Measurements from ENCODE around the gene RHOF. TPM values are rescaled to one million over a fixed set of nuclear protein-coding genes. Genes with fewer than 3 reads are reported as not detected.

Gene RHOF
- total RNA-seq, 1 donor from 2014 or later: 31.9 TPM

- H3K27me3 Mint-ChIP-seq (ENCODE audit: low read depth, unreplicated experiment): no peaks in the 10 kb centered on the region
- H3K27me3 ChIP-seq (ENCODE audit: insufficient read depth, low read length): no peaks in the 10 kb centered on the region
- FAIRE-seq (no peak), DNase-seq (ENCODE audit: low read depth) (no peak)
- no peaks in the 10 kb centered on the region for H3K9me3 ChIP-seq (ENCODE audit: insufficient read depth, low read depth, low read length)
- peak overlapping the region; percentile 34 for H3K27ac Mint-ChIP-seq (ENCODE audit: unreplicated experiment)
- peaks cover 16% of the 10 kb centered on the region for H3K36me3 Mint-ChIP-seq (ENCODE audit: low read depth, unreplicated experiment)
- H3K27ac ChIP-seq (ENCODE audit: low read depth, low read length): peak overlapping the region; percentile 18
- peaks cover 90% of the 10 kb centered on the region for H3K79me2 ChIP-seq (ENCODE audit: insufficient read depth, low read length)
- peak overlapping the region; percentile 87 for H3K4me3 Mint-ChIP-seq (ENCODE audit: unreplicated experiment)
- peaks cover 30% of the 10 kb centered on the region for H3K4me1 ChIP-seq (ENCODE audit: insufficient read depth, low read length)
- H3K4me3 ChIP-seq (ENCODE audit: insufficient read depth, low read depth, low read length): peak overlapping the region; percentile 64
- H2AFZ ChIP-seq (ENCODE audit: low read depth, low read length): no peak overlapping the region
- peaks cover 35% of the 10 kb centered on the region for H3K36me3 ChIP-seq (ENCODE audit: insufficient read depth, low read length)
- H4K20me1 ChIP-seq (ENCODE audit: insufficient read depth, low read length): peaks cover 91% of the 10 kb centered on the region
- H3K9ac ChIP-seq (ENCODE audit: low read length): peak overlapping the region; percentile 70
- TF ChIP-seq EZH2 (IDR thresholded peaks at IDR 0.05; ENCODE audit: insufficient read depth, low read length): no peak
- TF ChIP-seq CTCF (IDR thresholded peaks at IDR 0.05; ENCODE audit: insufficient read depth, low read depth, low read length): peak; percentile 59
- H3K9me3 Mint-ChIP-seq (ENCODE audit: unreplicated experiment): no peaks in the 10 kb centered on the region
- H3K4me1 Mint-ChIP-seq (ENCODE audit: low read depth, unreplicated experiment): peaks cover 6% of the 10 kb centered on the region
- H3K4me2 ChIP-seq (ENCODE audit: low read length): peak overlapping the region; percentile 88
Measured at GRCh38 chr12:121811434-121812319, 18.2 kb upstream of the RHOF start.

GRCh38 chr12:121810833-121811433 is 17.4 kb upstream of the RHOF start:
- H4K20me1 ChIP-seq (ENCODE audit: insufficient read depth, low read length): peaks cover 93% of the 10 kb centered on the region
- no peaks in the 10 kb centered on the region for H3K27me3 Mint-ChIP-seq (ENCODE audit: low read depth, unreplicated experiment)

More at GRCh38 chr12:121810833-121811433, 17.4 kb upstream of the RHOF start:
- Histone ChIP-seq H3K4me2 (ENCODE audit: low read length) (peak overlapping the region; percentile 88), H3K27ac (ENCODE audit: low read depth, low read length) (no peak overlapping the region), H3K4me3 (ENCODE audit: insufficient read depth, low read depth, low read length) (peak overlapping the region; percentile 64), H3K36me3 (ENCODE audit: insufficient read depth, low read length) (peaks cover 30% of the 10 kb centered on the region), H2AFZ (ENCODE audit: low read depth, low read length) (no peak overlapping the region), H3K9ac (ENCODE audit: low read length) (peak overlapping the region; percentile 70), H3K4me1 (ENCODE audit: insufficient read depth, low read length) (peaks cover 37% of the 10 kb centered on the region), H3K79me2 (ENCODE audit: insufficient read depth, low read length) (peaks cover 92% of the 10 kb centered on the region), H3K9me3 (ENCODE audit: insufficient read depth, low read depth, low read length) (no peaks in the 10 kb centered on the region), H3K27me3 (ENCODE audit: insufficient read depth, low read length) (no peaks in the 10 kb centered on the region)
- no peak for TF ChIP-seq CTCF (IDR thresholded peaks at IDR 0.05; ENCODE audit: insufficient read depth, low read depth, low read length)
- Mint-ChIP-seq H3K4me3 (ENCODE audit: unreplicated experiment) (peak overlapping the region; percentile 87), H3K4me1 (ENCODE audit: low read depth, unreplicated experiment) (peaks cover 10% of the 10 kb centered on the region), H3K36me3 (ENCODE audit: low read depth, unreplicated experiment) (peaks cover 16% of the 10 kb centered on the region), H3K9me3 (ENCODE audit: unreplicated experiment) (no peaks in the 10 kb centered on the region), H3K27ac (ENCODE audit: unreplicated experiment) (peak overlapping the region; percentile 84)
- FAIRE-seq (no peak), DNase-seq (ENCODE audit: low read depth) (no peak)

Measured in astrocyte (in vitro differentiated cells and primary cell).